ENCODE results near the gene SRD5A2. TPM values are rescaled to one million over a fixed set of nuclear protein-coding genes. Genes with fewer than 3 reads are reported as not detected.

SRD5A2 gene
- total and polyA plus RNA-seq, 2 of the 8 experiments (the other 6 are each of a cell fraction or from before 2014, with no cell fraction given) = 0.02 TPM; not detected in 1

DNA sequence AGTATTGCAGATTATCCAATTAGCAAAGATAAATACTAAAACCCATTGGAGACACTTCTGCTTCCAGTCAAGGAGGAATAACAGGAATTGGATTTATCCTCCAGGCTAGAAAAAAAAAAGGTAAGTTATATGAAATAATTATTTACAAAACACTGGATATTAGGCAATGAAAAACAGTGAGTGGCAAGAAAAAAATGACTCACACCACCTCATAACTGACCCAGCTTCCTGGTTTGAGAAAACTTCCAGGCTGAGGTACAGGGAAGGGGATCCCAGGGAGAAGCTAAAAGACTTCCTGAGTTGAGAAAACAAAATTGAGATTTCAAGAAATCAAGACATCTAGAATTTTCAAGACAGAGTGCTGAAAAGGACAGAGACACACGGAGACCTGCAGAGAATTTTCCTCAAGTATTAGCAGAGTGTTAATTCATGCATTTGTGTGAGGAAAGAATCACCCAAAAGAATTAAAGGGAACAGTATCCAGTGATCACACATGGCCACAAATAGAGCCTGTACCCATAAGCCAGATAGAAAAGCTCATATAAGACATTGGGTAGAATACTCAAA, 17.4 kb downstream of the SRD5A2 start (continued):
- TF ChIP-seq SP1 (IDR thresholded peaks at IDR 0.05; ENCODE audit: low read depth, low read length) = no peak

Measured in H1 (cell line).